ENCODE measurements around the gene CDH12. TPM values are rescaled to one million over a fixed set of nuclear protein-coding genes. Genes with fewer than 3 reads are reported as not detected.

CDH12 gene
- total RNA-seq, 1 experiment from 2014 or later: not detected

- H4K5ac ChIP-seq (ENCODE audit: insufficient read length, low read depth, low read length): no peak overlapping the region
- no peak overlapping the region for H3K4me2 ChIP-seq (ENCODE audit: insufficient read depth, insufficient read length, low read length)
- no peak for TF ChIP-seq CTCF (conservative IDR thresholded peaks at IDR 0.05)
- no peaks in the 10 kb centered on the region for H3K4me1 ChIP-seq (ENCODE audit: insufficient read depth, low read length)
- Mint-ChIP-seq H3K4me3 (no peak overlapping the region), H3K9me3 (peaks cover 0 to 2% of the 10 kb centered on the region in 2 experiments; a peak in 1 of 5 replicates), H3K36me3 (ENCODE audit: insufficient read depth in 1 of 3, low read depth in 3 of 3) (no peaks in the 10 kb centered on the region), H3K4me1 (no peaks in the 10 kb centered on the region), H3K27me3 (ENCODE audit: low read depth) (no peaks in the 10 kb centered on the region), H3K27ac (no peak overlapping the region; a peak in 1 of 7 replicates)
- H3K23ac ChIP-seq (ENCODE audit: insufficient read length, low read depth, low read length): no peak overlapping the region
- no peak overlapping the region for H3K27ac ChIP-seq (ENCODE audit: insufficient read length, low read depth, low read length)
- H2BK120ac ChIP-seq (ENCODE audit: low read depth, low read length, poor library complexity, severe bottlenecking): no peak overlapping the region
- H2BK5ac ChIP-seq (ENCODE audit: insufficient read length, low read length): no peak overlapping the region
- no peaks in the 10 kb centered on the region for H3K27me3 ChIP-seq (ENCODE audit: insufficient read depth, low read length)
- no peak overlapping the region for H3K14ac ChIP-seq (ENCODE audit: insufficient read depth, low read length)
- H2BK12ac ChIP-seq (ENCODE audit: insufficient read length, low read depth, low read length): no peak overlapping the region
- no peak overlapping the region for H3K9ac ChIP-seq (ENCODE audit: extremely low read depth, insufficient read length, low read length)
- H3K79me1 ChIP-seq (ENCODE audit: insufficient read depth, low read depth, low read length, poor library complexity, severe bottlenecking): no peaks in the 10 kb centered on the region
- H4K20me1 ChIP-seq (ENCODE audit: control insufficient read depth, insufficient read depth, insufficient read length): no peaks in the 10 kb centered on the region
- no peak overlapping the region for H2AFZ ChIP-seq (ENCODE audit: low read length)
- H2AK5ac ChIP-seq (ENCODE audit: insufficient read length, low read length): no peak overlapping the region
- H3K9me3 ChIP-seq (ENCODE audit: control insufficient read depth, low read depth, low read length): no peaks in the 10 kb centered on the region
- H3K18ac ChIP-seq (ENCODE audit: insufficient read length, low read depth, low read length): no peak overlapping the region
- no peak overlapping the region for H3K4ac ChIP-seq (ENCODE audit: low read depth, low read length)
- no peak overlapping the region for H4K8ac ChIP-seq (replicated peaks; ENCODE audit: insufficient read length, low read depth, low read length)
- no peak overlapping the region for H2BK15ac ChIP-seq (ENCODE audit: low read depth, low read length)
- H3K56ac ChIP-seq (ENCODE audit: insufficient read length, low read depth, low read length): no peak overlapping the region
- H2BK20ac ChIP-seq (ENCODE audit: low read depth, low read length, poor library complexity, severe bottlenecking): no peak overlapping the region
- H3K79me2 ChIP-seq (ENCODE audit: insufficient read depth, low read length): no peaks in the 10 kb centered on the region
- H3T11ph ChIP-seq (ENCODE audit: low read length): no peak overlapping the region
- no peak overlapping the region for H4K91ac ChIP-seq (ENCODE audit: insufficient read length, low read depth, low read length)
- H3K23me2 ChIP-seq (ENCODE audit: insufficient read length, low read depth, low read length, poor library complexity, severe bottlenecking): no peaks in the 10 kb centered on the region
- no peak for DNase-seq
Measured at GRCh38 chr5:21834863-21835262, 1018.3 kb downstream of the CDH12 start.
